GDM1 (cell line): ENCODE results near the gene RAB38.

ENCODE experiments used
- DNase-seq: peaks from one replicate; lab custom pipeline; 2025; lab: John Stamatoyannopoulos, UW

RAB38 gene

DNA sequence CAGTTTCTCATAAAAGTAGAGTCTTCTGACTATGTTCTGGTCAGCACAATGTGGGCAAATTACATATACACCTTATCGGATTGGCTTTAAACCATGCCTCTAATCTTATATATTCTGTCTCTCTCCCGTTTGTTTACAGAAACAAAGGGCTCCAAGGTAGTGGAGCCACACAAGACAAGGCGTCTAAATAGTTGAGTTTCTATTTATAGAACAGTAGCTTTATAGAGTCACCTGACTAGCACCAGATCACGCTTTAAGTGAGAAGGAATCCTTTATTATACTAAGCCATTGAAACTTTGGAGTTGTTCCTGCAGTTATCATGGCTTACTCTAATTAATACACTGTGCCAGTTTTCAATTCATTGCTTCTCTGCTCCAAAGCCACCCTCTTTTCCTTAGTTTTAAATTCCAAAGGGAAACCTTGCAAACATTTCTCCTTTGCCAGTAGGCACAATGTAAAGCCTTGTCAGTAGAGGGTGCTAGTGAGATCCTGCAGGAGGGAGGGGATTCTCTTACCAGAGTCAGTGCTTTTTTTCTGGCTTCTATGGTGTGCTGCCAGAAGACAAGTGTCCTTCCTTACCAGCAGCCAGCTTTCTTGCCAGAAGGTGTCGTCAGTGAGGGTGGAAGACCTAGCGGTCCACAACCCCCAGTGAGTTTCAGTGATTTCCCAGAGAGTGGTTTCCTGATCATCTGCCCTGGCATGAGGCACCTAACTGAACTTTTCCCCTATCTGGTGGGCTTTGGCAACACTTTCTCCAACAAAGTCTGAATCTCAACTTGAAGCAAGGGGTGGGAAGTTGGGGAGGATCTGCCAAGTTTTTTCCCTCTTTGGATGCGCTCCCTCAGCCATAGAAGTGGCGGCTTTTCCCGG, 71.7 kb downstream of the RAB38 start:
- peak; percentile 56 for DNase-seq

DNA sequence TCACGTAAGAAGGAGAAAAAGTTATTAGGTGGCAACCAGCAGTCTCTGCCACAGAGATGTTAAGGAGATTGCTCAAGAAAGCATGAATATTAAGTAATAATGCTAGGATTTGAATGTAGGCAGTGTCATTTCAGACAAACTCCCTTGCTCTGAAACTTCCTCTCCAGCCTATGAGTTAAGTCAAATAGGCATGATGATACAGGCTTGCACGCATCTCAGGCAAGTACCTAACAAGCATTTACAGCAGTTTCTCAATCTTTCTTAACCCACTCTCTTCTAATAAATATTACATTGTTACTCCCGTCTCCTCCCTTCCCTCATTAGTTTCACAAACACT, 72.7 kb downstream of the RAB38 start:
- DNase-seq = no peak

DNA sequence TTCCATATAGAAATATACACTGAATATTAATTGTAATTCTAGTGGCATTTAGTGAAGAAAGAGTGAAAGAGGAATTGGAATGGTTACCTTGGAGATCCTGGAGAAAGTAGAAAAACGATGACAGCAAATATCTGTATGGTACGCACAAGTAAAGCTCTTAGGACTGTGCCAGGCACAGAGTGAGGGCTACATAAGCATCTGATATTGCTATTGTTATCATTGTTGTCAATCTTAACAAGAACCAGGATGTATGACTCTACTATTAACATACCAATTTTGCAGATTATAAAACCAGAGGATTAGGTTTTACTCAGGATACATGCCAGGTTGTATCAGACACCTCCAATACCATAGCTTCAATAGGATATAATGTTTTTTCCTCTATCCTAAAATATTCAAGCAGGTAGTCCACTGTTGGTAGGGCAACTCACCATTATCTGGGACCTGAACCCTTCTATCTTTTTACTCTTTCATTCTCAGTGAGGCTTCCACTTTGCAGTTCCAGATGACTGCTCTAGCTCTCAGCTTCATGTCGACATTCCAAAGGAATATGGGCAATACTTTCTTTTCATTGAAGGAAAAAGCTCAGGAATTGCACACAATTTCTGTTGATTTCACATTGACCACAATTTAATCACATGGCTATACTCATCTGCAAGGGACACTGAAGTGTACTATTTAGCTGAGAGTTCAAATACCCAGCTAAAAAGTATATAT, 73.2 kb downstream of the RAB38 start:
- no peak for DNase-seq

DNA sequence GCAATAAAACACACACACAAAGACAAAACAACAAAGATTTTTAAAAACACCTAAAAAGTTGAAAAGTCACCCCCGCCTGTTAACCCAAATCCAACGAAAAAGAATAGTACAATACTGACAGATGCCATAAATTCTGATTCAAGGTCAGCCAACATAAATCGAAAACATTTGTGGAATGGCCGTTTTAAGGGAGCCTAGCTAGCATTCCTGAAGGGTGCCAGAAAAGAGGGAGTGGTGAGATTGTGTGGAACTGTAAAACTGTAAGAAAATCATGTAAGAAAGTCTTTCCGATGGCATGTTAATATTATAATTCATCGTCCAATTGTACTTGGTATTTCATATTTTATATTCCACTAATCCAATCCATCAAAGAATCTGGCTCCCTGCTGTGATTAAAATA, 75.1 kb downstream of the RAB38 start:
- DNase-seq = no peak

DNA sequence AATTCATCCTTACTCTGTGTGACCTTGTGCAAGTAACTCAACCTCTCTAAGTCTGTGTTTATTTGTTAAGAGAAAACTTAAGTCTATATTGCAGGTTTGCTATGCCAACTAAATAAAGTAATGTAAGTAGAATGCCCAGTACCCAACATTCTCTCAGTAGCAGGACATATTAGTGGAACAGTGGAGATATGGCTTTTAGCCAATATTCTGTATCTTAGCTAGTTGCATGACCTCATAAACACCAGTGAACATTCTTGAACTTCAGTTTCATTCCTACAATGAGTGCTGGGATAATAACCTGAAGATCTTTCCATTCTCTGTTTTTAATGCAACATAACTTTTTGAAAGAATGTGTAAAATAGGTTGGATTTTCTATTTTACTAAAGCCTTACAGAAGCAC, 77.0 kb downstream of the RAB38 start:
- DNase-seq = no peak

DNA sequence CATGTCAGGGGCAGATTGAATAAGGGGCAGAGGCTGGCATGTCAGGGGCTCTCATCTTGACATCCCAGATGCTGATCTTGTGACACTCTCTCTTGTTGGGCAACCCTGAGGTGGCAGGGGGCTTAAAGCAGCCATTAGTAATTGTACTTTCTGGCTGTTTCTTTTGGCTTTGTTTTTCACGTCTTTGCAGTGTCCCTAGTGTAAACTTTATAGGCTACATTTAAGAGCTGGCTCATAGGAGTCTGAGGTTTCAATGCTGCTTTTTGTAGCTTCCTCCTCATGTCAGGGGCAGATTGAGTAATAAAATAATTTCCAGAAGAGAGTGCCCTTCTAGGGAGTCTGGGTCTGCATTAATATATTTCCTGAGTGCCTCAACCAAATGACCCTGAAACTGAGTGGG, 86.1 kb downstream of the RAB38 start:
- DNase-seq = no peak

DNA sequence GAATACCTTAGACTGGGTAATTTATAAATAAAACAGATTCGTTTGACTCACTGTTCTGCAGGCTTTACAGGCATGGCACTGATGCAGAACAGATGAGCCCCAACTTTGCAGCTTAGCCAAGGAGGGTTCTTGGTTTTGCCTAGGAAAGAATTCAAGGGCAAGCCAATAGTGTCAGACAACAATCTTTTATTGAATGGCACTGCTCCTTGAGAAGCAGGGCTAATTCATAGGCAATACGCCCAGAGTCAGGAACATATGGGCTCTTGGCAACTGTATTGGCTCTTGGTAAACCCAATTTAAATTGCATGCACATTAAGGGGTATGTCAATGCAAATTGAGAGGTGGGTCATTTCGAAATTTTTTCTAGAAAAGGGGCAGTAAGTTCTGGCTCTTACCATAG, 87.9 kb downstream of the RAB38 start:
- DNase-seq = no peak

DNA sequence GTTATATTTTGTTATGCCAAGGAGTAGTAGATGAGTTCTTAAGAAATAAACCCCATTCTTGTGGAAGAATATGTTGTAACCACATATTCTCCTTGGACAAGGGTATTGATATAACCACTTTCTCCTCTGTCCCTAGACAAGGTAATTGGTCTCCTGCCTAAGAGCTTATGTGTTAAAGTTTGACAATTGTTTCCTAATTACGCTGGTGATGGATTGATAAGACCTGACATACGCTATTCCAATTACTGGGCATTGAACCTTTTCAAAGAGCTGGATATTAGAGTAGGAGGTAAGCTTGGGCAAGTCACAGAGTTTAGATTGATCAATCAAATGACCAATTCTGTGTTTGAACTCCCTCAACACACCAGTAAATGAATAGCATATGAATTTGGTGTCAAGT, 88.9 kb downstream of the RAB38 start:
- no peak for DNase-seq

DNA sequence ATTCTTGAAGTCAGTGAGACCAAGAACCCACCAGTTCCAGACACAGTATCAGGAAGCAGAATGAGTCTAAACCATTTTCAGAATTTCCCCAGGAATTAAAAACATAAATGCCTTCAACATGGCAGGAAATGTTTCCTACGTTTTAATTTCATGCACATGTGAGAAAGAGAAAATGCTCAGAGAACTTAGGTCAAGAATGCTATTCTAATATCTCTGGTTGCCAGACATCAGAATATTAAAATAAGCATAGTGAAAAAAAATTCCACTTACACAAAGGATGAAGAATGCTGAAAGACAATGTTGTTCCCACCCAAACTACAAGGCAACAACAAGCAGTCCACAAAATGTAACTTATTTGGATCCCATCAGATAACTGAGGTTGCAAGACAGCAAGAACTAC, 104.8 kb downstream of the RAB38 start:
- DNase-seq = no peak

DNA sequence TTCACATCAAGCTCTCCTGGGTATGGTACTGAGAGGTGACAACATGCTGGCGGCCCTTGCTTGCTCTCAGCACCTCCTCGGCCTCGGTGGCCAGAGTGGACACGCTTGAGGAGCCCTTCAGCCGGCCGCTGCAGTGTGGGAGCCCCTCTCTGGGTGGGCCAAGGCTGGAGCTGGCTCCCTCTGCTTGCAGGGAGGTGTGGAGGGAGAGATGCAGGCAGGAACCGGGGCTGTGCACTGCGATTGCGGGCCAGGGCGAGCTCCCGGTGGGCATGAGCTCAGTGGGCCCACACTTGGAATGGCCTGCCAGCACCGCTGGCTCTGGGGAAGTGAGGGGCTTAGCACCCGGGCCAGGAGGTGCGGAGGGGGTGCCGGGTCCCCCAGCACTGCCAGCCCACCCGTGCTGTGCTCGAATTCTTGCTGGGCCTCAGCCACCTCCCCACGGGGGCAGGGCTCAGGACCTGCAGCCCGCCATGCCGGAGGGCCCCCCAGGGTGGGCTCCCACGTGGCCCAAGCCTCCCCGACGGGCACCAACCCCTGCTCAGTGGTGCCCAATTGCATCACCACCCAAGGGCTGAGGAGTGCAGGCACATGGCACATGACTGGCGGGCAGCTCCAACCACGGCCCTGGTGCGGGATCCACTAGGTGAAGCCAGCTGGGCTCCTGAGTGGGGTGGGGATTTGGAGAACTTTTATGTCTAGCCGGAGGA, 106.2 kb downstream of the RAB38 start:
- DNase-seq = no peak

DNA sequence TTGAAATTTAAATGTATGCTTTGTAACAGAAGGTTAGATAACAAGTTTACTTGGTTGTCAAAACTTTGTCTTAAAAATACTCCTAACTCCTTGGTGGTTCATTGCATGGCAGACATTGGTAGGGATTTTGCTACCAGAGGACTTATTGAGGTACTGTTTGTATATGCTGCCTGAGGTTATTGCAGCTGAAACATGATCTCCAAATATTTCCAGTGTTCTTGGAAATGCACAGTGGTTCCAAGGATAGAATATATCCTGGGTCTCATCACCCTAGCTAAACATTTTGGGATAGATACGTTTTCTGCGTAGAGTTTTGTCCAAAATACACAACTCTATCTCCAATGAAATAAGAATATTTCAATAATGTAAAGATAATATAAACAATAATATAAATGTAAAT, 109.2 kb downstream of the RAB38 start:
- no peak for DNase-seq

DNA sequence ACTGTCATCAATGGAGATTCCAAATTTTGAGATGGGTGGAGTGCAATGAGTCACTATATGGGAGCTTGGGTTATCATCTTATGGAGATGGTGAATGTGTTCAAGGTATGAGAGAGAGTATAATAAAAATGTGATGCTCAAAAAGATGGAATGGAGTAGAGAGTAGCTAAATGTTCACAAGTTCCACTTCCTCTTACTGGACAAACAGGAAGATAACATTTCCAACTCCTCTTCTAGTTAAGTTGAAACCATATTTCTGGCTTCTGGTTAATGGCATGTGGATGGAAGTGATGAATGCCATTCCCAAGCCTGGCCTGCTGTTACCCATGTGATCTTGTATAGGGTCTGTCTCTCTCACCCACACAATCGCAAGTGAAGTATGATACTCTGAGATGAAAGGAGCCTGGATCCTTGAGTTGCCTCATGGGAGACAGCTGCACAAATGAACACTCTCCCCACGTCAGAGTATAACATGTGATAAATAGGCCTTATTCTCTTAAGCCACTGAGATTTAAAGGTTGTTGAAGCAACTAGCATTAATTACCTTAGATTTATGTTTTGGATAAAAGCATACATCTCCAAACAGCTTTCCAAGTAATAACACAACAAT, 111.0 kb downstream of the RAB38 start:
- no peak for DNase-seq
